Upper lobe of right lung (tissue), 1 donor: ENCODE data around the gene PLTP. TPM values are rescaled to one million over a fixed set of nuclear protein-coding genes. Genes with fewer than 3 reads are reported as not detected.

Source experiments
- ATAC-seq: fragments of 200-7000 bp; cut with Tn5 transposase; one replicate; pipeline ENCODE4 v1.9.1; 2020; ENCODE audit warnings: mild to moderate bottlenecking, moderate library complexity
- DNase-seq: peaks from one replicate; pipeline ENCODE4 v3.0.0-alpha.2; 2020
- H3K27ac ChIP-seq: fragments of 200-600 bp; one replicate; pipeline ENCODE4 v1.8.0; 2022
- H3K27me3 ChIP-seq: fragments of 200-600 bp; one replicate; pipeline ENCODE4 v1.8.0; 2022; ENCODE audit warnings: mild to moderate bottlenecking
- H3K36me3 ChIP-seq: fragments of 200-600 bp; one replicate; pipeline ENCODE4 v1.8.0; 2022
- H3K4me1 ChIP-seq: fragments of 200-600 bp; one replicate; pipeline ENCODE4 v1.8.0; 2022
- H3K4me3 ChIP-seq: fragments of 200-600 bp; one replicate; pipeline ENCODE4 v1.8.0; 2022; ENCODE audit warnings: mild to moderate bottlenecking
- H3K9me3 ChIP-seq: fragments of 200-600 bp; one replicate; pipeline ENCODE4 v1.8.0; 2022
- CTCF ChIP-seq: fragments of 200-600 bp; IDR thresholded peaks from one replicate; pipeline ENCODE4 v1.8.0; 2022; ENCODE audit warnings: antibody characterized with exemption
- intact Hi-C: fragments of 100-400 bp; cut with DNase I; formaldehyde crosslinking; loops from one replicate; pipeline ENCODE4 v1.11.0; 2022
- total RNA-seq: library from RNA; stranded (reverse); fragmentation: NEBNext Ultra II Directional; extraction: Animal tissue kit (Norgen Biotek cat#: 25700); gene quantifications from one replicate; pipeline ENCODE4 v1.2.1, GENCODE V29; 2021
- donor health status: DM: no; HTN: yes; CAD: no; lungs with severe emphysema.

Gene PLTP
- total RNA-seq, 1 donor from 2014 or later: 65.9 TPM

GRCh38 chr20:45918779-45919537 is 7.0 kb upstream of the PLTP start:
- Histone ChIP-seq H3K36me3 (no peaks in the 10 kb centered on the region), H3K27me3 (no peaks in the 10 kb centered on the region), H3K4me3 (no peak overlapping the region), H3K4me1 (peaks cover 48% of the 10 kb centered on the region), H3K27ac (peak overlapping the region; percentile 67), H3K9me3 (no peaks in the 10 kb centered on the region)
- ATAC-seq (no peak), DNase-seq (no peak)
- intact Hi-C loops: no loop called here
- no peak for TF ChIP-seq CTCF

- ATAC-seq: peak; percentile 60
- no peak for DNase-seq
- no peak for TF ChIP-seq CTCF
- Histone ChIP-seq H3K9me3 (no peaks in the 10 kb centered on the region), H3K27me3 (no peaks in the 10 kb centered on the region), H3K36me3 (no peaks in the 10 kb centered on the region), H3K4me1 (peaks cover 44% of the 10 kb centered on the region), H3K27ac (peak overlapping the region; percentile 67), H3K4me3 (no peak overlapping the region)
- intact Hi-C loops: no loop called here
These were observed 6.3 kb upstream of the PLTP start for GRCh38 chr20:45918182-45918737.

- Histone ChIP-seq H3K27me3 (no peaks in the 10 kb centered on the region), H3K9me3 (no peaks in the 10 kb centered on the region), H3K27ac (peak overlapping the region; percentile 67), H3K36me3 (no peaks in the 10 kb centered on the region), H3K4me3 (no peak overlapping the region), H3K4me1 (peaks cover 44% of the 10 kb centered on the region)
- DNase-seq (no peak), ATAC-seq (no peak)
- intact Hi-C loops: no loop called here
- no peak for TF ChIP-seq CTCF
These were observed 5.8 kb upstream of the PLTP start for GRCh38 chr20:45917790-45918141.

GRCh38 chr20:45913116-45913515 is 1.2 kb upstream of the PLTP start:
- intact Hi-C loops: no loop called here
- no peaks in the 10 kb centered on the region for H3K36me3 ChIP-seq
- TF ChIP-seq CTCF: no peak
- peaks cover 29% of the 10 kb centered on the region for H3K4me1 ChIP-seq
- no peak overlapping the region for H3K4me3 ChIP-seq
- H3K27me3 ChIP-seq: no peaks in the 10 kb centered on the region
- DNase-seq (no peak), ATAC-seq (no peak)
- H3K9me3 ChIP-seq: no peaks in the 10 kb centered on the region
- no peak overlapping the region for H3K27ac ChIP-seq

GRCh38 chr20:45912344-45912682 is 358 bp upstream of the PLTP start:
- H3K9me3 ChIP-seq: no peaks in the 10 kb centered on the region
- H3K27ac ChIP-seq: peak overlapping the region; percentile 80
- peak overlapping the region; percentile 58 for H3K4me3 ChIP-seq

More at GRCh38 chr20:45912344-45912682, 358 bp upstream of the PLTP start:
- no peak for DNase-seq
- intact Hi-C loops: no loop called here
- H3K4me1 ChIP-seq: peaks cover 25% of the 10 kb centered on the region
- no peaks in the 10 kb centered on the region for H3K36me3 ChIP-seq
- no peak for ATAC-seq
- TF ChIP-seq CTCF: no peak
- no peaks in the 10 kb centered on the region for H3K27me3 ChIP-seq
